SK-N-SH (cell line): Measurements from ENCODE around the gene PEX14. TPM values are rescaled to one million over a fixed set of nuclear protein-coding genes. Genes with fewer than 3 reads are reported as not detected.

Experiments
- CTCF ChIA-PET: fragments of 300-600, 350-600 bp; formaldehyde crosslinking; extraction: SDS; loops from one replicate; lab custom pipeline; 2021; lab: Yijun Ruan, JAX
- POLR2A ChIA-PET: fragments of 350-600 bp; sonication (Branson Sonifier 250); formaldehyde crosslinking; extraction: SDS; loops from one replicate; lab custom pipeline; 2020; ENCODE audit warnings: antibody characterized with exemption, inconsistent platforms; lab: Yijun Ruan, JAX
- DNase-seq: peaks from one replicate; pipeline ENCODE4 v3.0.0; 2012
- H2AFZ ChIP-seq: fragments of 200-600 bp; sonication (generic); 2 replicates; pipeline ENCODE4 v1.8.1; 2016; ENCODE audit warnings: antibody characterized with exemption, mild to moderate bottlenecking, low read depth
- H3F3A ChIP-seq: fragments of 200-600 bp; sonication (generic); replicated peaks from 2 replicates; pipeline ENCODE3; 2016; ENCODE audit warnings: antibody characterized with exemption, mild to moderate bottlenecking; ENCODE audit not compliant: insufficient read depth
- H3K27ac ChIP-seq, 2 experiments: fragments of 200-500 bp in 1 of 2; fragments of 200-600 bp in 1 of 2; sonication (Bioruptor generic) in 1 of 2; sonication (generic), shearing (Covaris generic) in 1 of 2; 2 replicates each; pipeline versions ENCODE4 v1.5.1 to v1.6.1; 2014 to 2016; ENCODE audit warnings: low read depth in 2 of 2, inconsistent platforms in 1 of 2, low read length in 1 of 2, mild to moderate bottlenecking in 1 of 2, mixed read lengths in 1 of 2
- H3K27me3 ChIP-seq: fragments of 200-600 bp; sonication (generic), shearing (Covaris generic); 2 replicates; pipeline ENCODE4 v1.6.1; 2016; ENCODE audit warnings: mixed run types; ENCODE audit not compliant: insufficient read depth
- H3K36me3 ChIP-seq, 2 experiments: fragments of 200-500 bp in 1 of 2; fragments of 200-600 bp in 1 of 2; sonication (Bioruptor generic) in 1 of 2; sonication (generic) in 1 of 2; replicated peaks in 1 of 2; 2 replicates each; pipeline versions ENCODE3 to v1.5.1; 2014 to 2016; ENCODE audit warnings: low read length in 1 of 2, mild to moderate bottlenecking in 1 of 2; ENCODE audit not compliant: insufficient read depth in 2 of 2, control insufficient read depth in 1 of 2
- H3K4me1 ChIP-seq, 2 experiments: fragments of 200-500 bp in 1 of 2; fragments of 200-600 bp in 1 of 2; sonication (Bioruptor generic) in 1 of 2; sonication (generic), shearing (Covaris generic) in 1 of 2; 2 replicates each; pipeline versions ENCODE4 v1.5.1 to v1.6.1; 2014 to 2016; ENCODE audit warnings: low read depth in 1 of 2, low read length in 1 of 2, mixed run types in 1 of 2; ENCODE audit not compliant: insufficient read depth in 2 of 2, control insufficient read depth in 1 of 2
- H3K4me2 ChIP-seq: fragments of 200-600 bp; sonication (generic), shearing (Covaris generic); 2 replicates; pipeline ENCODE4 v1.6.1; 2017; ENCODE audit warnings: mixed run types
- H3K4me3 ChIP-seq, 2 experiments: fragments of 200-500 bp in 1 of 2; fragments of 200-600 bp in 1 of 2; sonication (Bioruptor generic) in 1 of 2; sonication (generic), shearing (Covaris generic) in 1 of 2; 2 replicates each; pipeline versions ENCODE4 v1.5.1 to v1.8.1; 2014 to 2016; ENCODE audit warnings: low read depth in 2 of 2, inconsistent platforms in 1 of 2, low read length in 1 of 2, mild to moderate bottlenecking in 1 of 2, mixed read lengths in 1 of 2, moderate library complexity in 1 of 2
- H3K79me2 ChIP-seq: fragments of 200-600 bp; sonication (generic); 2 replicates; pipeline ENCODE4 v1.8.1; 2017; ENCODE audit warnings: mild to moderate bottlenecking; ENCODE audit not compliant: insufficient read depth
- H3K9ac ChIP-seq: fragments of 200-600 bp; sonication (generic); 2 replicates; pipeline ENCODE4 v1.6.1; 2017; ENCODE audit warnings: mixed run types
- H3K9me2 ChIP-seq: fragments of 200-600 bp; sonication (generic); 2 replicates; pipeline ENCODE4 v1.6.1; 2017; ENCODE audit warnings: mixed run types
- H3K9me3 ChIP-seq: fragments of 200-600 bp; sonication (generic); 2 replicates; pipeline ENCODE4 v1.6.1; 2017; ENCODE audit warnings: mixed run types, mild to moderate bottlenecking, moderate library complexity
- H4K20me1 ChIP-seq: fragments of 200-600 bp; sonication (generic); 2 replicates; pipeline ENCODE4 v1.6.1; 2017; ENCODE audit warnings: mild to moderate bottlenecking, mixed run types; ENCODE audit not compliant: insufficient read depth
- MEF2A ChIP-seq: IDR thresholded peaks from 2 replicates; pipeline ENCODE4 v1.4.0; 2012; ENCODE audit warnings: low read depth, borderline replicate concordance
- RAD21 ChIP-seq: IDR thresholded peaks from 2 replicates; pipeline ENCODE4 v1.6.1; 2012; ENCODE audit warnings: mild to moderate bottlenecking, low read length
- RCOR1 ChIP-seq: fragments of 150-350 bp; IDR thresholded peaks from 2 replicates; pipeline ENCODE4 v1.6.1; 2017; ENCODE audit warnings: antibody characterized with exemption, low read length
- REST ChIP-seq: IDR thresholded peaks from 2 replicates; pipeline ENCODE4 v1.6.1; 2012; ENCODE audit warnings: mild to moderate bottlenecking, low read depth, low read length, moderate library complexity
- RFX5 ChIP-seq: IDR thresholded peaks from 2 replicates; pipeline ENCODE4 v1.6.1; 2012; ENCODE audit warnings: mild to moderate bottlenecking, improper control_type of control experiment, low read length
- SIN3A ChIP-seq: IDR thresholded peaks from 2 replicates; pipeline ENCODE4 v1.6.1; 2012; ENCODE audit warnings: low read depth, mild to moderate bottlenecking, low read length, moderate library complexity, borderline replicate concordance
- SMC3 ChIP-seq: IDR thresholded peaks from 2 replicates; pipeline ENCODE4 v1.6.1; 2012; ENCODE audit warnings: low read depth, low read length, improper control_type of control experiment
- WGBS: methylation state at CpG from one replicate; pipeline ENCODE4 v1.1.6; 2017; ENCODE audit warnings: low lambda C conversion rate; 5-methylcytosine and 5-hydroxymethylcytosine counted together
- polyA plus RNA-seq, 3 experiments: library from polyadenylated mRNA; depleted of rRNA; stranded (reverse); fragments of >200 nt; gene quantifications; 2 replicates each; pipeline ENCODE4 v1.2.3, GENCODE V29; 2012

PEX14 gene
- polyA plus RNA-seq, 1 of the 3 experiments (the other 2 are of a cell fraction) = 36.2 TPM

- peak overlapping the region; percentile 37; the same call in 1 of the 2 replicates for H3K4me2 ChIP-seq
- peak; percentile 73 for DNase-seq
- peaks cover 30% of the 10 kb centered on the region for H3F3A ChIP-seq
- TF ChIP-seq RCOR1 (no peak), MEF2A (no peak), SIN3A (no peak), SMC3 (0 out of 2 replicates have a peak, but pooled peaks have one; percentile 11), RAD21 (peak; percentile 64)
- no peak overlapping the region; a peak in 1 of 4 replicates for H3K4me3 ChIP-seq
- WGBS = 94% methylated on average over 20 of the region's 20 CpGs
- H2AFZ ChIP-seq = no peak overlapping the region
- no peaks in the 10 kb centered on the region for H3K27me3 ChIP-seq
- peaks cover 2 to 31% of the 10 kb centered on the region in 2 experiments; a peak in 3 of 4 replicates for H3K4me1 ChIP-seq
- H3K27ac ChIP-seq = no peak overlapping the region; a peak in 1 of 4 replicates
- peaks cover 0 to 4% of the 10 kb centered on the region in 2 experiments for H3K36me3 ChIP-seq
- H4K20me1 ChIP-seq = no peaks in the 10 kb centered on the region; the same call in 1 of the 2 replicates
- peaks cover 18% of the 10 kb centered on the region; the same call in 1 of the 2 replicates for H3K79me2 ChIP-seq
- no peak overlapping the region for H3K9ac ChIP-seq
- no peaks in the 10 kb centered on the region for H3K9me2 ChIP-seq
- ChIA-PET CTCF (interaction anchor here (1.0 to 3.0 kb wide), 4 partner anchors 10 to 36 kb away, joined by 3 to 10 read pairs (median 4); no protein-coding TSS in a partner anchor), POLR2A (no interaction called here)
- no peaks in the 10 kb centered on the region for H3K9me3 ChIP-seq
Observed at GRCh38 chr1:10530281-10530740, 55.6 kb downstream of the PEX14 start.

GRCh38 chr1:10530756-10531495, 56.2 kb downstream of the PEX14 start:
- Histone ChIP-seq H4K20me1 (no peaks in the 10 kb centered on the region; the same call in 1 of the 2 replicates), H2AFZ (no peak overlapping the region), H3K9me3 (no peaks in the 10 kb centered on the region), H3K27me3 (no peaks in the 10 kb centered on the region), H3K4me1 (peaks cover 2 to 31% of the 10 kb centered on the region in 2 experiments; a peak in 3 of 4 replicates), H3K79me2 (peaks cover 13% of the 10 kb centered on the region; the same call in 1 of the 2 replicates), H3K36me3 (peaks cover 0 to 4% of the 10 kb centered on the region in 2 experiments), H3K4me2 (peak overlapping the region; percentile 37; the same call in 1 of the 2 replicates), H3K27ac (no peak overlapping the region; a peak in 2 of 4 replicates)
- WGBS = 92% methylated on average over 17 of the region's 17 CpGs
- DNase-seq = no peak
- POLR2A ChIA-PET = no interaction called here
- no peak for TF ChIP-seq REST
- TF ChIP-seq SMC3 = no peak
- TF ChIP-seq RFX5 = no peak
- TF ChIP-seq, all 33 proteins: peak for 0
- CTCF ChIA-PET = interaction anchor here (1.0 to 3.0 kb wide), 3 partner anchors 11 to 37 kb away, joined by 3 to 10 read pairs (median 3); no protein-coding TSS in a partner anchor
- peaks cover 30% of the 10 kb centered on the region for H3F3A ChIP-seq
- no peak overlapping the region for H3K9ac ChIP-seq
- H3K9me2 ChIP-seq = no peaks in the 10 kb centered on the region
- no peak overlapping the region for H3K4me3 ChIP-seq
